ENCODE measurements around the gene RFTN1.

RFTN1 gene

GRCh38 chr3:16529264-16529663 is 15.8 kb upstream of the RFTN1 start:
- DNase-seq (ENCODE audit: low spot score) = no peak

- no peak for DNase-seq (ENCODE audit: low spot score)
Observed at GRCh38 chr3:16528581-16528993, 15.1 kb upstream of the RFTN1 start.

- no peak for DNase-seq (ENCODE audit: low spot score)
Observed at GRCh38 chr3:16528106-16528505, 14.6 kb upstream of the RFTN1 start.

- DNase-seq (ENCODE audit: low spot score) = no peak
Observed at GRCh38 chr3:16524196-16524595, 10.7 kb upstream of the RFTN1 start.

GRCh38 chr3:16523778-16524177 is 10.3 kb upstream of the RFTN1 start:
- DNase-seq (ENCODE audit: low spot score) = no peak

GRCh38 chr3:16522834-16523233 is 9.3 kb upstream of the RFTN1 start:
- DNase-seq (ENCODE audit: low spot score) = no peak

- DNase-seq (ENCODE audit: low spot score) = no peak
Observed at GRCh38 chr3:16520970-16521881, 7.7 kb upstream of the RFTN1 start.

GRCh38 chr3:16520241-16520969 is 6.9 kb upstream of the RFTN1 start:
- no peak for DNase-seq (ENCODE audit: low spot score)

- DNase-seq (ENCODE audit: low spot score) = peak; percentile 69
Observed at GRCh38 chr3:16516695-16517481, 3.4 kb upstream of the RFTN1 start.

GRCh38 chr3:16515885-16516420 is 2.5 kb upstream of the RFTN1 start:
- no peak for DNase-seq (ENCODE audit: low spot score)

GRCh38 chr3:16514755-16515353 is 1.4 kb upstream of the RFTN1 start:
- no peak for DNase-seq (ENCODE audit: low spot score)

- no peak for DNase-seq (ENCODE audit: low spot score)
Observed at GRCh38 chr3:16514021-16514700, 662 bp upstream of the RFTN1 start.

GRCh38 chr3:16512435-16513140 is 911 bp downstream of the RFTN1 start:
- DNase-seq (ENCODE audit: low spot score) = peak; percentile 54

GRCh38 chr3:16511681-16512434 is 1.6 kb downstream of the RFTN1 start:
- peak; percentile 75 for DNase-seq (ENCODE audit: low spot score)

GRCh38 chr3:16510620-16511319 is 2.7 kb downstream of the RFTN1 start:
- DNase-seq (ENCODE audit: low spot score) = no peak

- DNase-seq (ENCODE audit: low spot score) = no peak
Observed at GRCh38 chr3:16509721-16510619, 3.5 kb downstream of the RFTN1 start.

- DNase-seq (ENCODE audit: low spot score) = no peak
Observed at GRCh38 chr3:16508591-16508995, 4.9 kb downstream of the RFTN1 start.

GRCh38 chr3:16508243-16508578 is 5.3 kb downstream of the RFTN1 start:
- DNase-seq (ENCODE audit: low spot score) = no peak
